HG03135 (cell line): ENCODE measurements around the gene SYNGR3.
"Not testable (repeated sequence)": the region's sequence is repeated elsewhere in the genome, so short reads cannot be mapped to it uniquely, and the experiment has no call there.

Experiments used
- ATAC-seq: cut with Tn5 transposase; IDR thresholded peaks from one replicate; pipeline ENCODE4 v1.9.1; 2021; ENCODE audit warnings: mild to moderate bottlenecking, moderate library complexity; ENCODE audit not compliant: unreplicated experiment

Gene SYNGR3

DNA sequence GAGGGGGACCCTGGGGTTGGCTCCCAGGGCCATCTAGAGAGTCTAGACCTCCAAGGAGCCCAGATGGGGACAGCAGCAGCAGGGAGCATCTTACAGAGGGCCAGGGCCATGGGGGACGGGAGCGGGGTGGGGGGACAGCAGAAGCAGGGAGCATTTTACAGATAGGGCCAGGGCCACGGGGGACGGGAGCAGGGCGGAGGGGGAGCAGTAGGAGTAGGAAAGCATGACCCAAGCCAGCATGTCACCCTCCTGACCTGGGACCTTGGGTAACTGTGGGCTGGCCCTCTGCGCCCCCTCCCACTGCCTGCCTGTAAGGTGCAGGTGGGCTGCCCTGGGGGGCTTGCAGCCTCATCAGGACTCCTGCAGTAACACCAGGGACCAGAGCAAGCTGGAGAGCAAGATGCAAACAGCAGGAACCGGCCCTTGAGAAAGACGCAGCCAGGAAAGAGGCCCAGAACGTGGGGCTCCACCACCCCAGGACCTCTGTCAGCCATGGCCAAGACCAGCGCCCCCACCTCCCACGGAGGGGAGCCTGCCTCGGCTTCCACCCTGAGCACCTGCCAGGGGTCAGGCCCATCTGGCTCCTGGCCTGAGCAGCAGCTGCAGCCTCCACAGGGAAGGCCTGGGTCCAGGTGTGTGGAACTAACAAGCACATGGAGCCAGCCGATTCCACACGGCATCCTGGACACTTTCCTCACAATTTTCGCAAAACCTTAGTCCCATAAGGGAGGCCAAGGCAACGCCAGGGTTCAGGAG lies 17.5 kb downstream of the SYNGR3 start:
- ATAC-seq, result no peak

DNA sequence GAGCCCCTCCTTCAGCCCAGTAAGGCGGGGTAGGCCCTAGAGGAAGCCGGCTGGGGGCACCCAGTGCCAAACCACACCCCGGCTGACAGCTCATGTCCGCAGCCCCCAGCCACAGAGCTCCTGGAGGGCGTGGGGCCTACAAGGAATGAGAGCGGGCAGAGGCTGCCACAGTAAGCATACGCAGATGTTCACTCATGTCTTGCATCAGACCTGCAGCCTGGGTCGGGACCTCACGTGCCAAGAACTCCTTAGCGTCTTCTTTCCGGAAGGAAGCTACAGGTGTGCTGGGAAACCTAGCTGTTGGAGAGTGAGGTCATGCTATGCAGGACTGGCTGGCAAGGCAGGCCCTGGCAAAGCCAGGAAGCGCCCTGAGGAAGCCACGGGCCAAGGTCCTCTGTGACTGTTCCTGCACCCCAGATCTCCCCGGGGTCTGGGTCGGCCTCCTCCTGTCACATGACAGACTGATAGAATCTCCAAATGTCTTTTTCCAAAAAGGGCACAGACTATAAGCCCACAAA lies 18.3 kb downstream of the SYNGR3 start:
- no peak for ATAC-seq

DNA sequence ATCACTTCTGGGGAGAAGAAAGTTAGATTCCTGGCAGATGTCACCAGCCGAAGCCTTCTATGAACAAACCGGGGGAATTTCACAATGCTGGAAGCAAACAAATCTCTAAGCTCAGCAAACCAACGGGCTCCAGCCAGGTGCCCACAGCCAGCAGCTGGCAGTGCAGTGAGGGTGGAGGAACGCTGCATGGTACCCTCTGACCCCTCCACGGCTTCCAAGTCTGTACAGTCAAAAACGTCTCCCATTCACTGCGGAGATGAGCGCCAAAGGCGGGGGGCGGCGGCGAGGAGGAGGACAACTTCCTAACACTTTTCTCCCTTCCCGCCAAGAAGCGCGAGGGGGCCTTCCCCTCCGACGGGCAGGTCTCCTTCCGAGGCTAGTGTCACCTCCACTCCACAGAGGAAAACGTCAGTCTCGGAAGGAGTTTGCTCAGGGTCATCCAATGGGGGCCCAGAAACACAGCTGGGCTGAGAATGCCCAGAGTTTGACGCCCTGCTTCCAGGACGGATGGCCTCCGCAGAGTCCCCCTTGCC lies 18.9 kb downstream of the SYNGR3 start:
- no peak for ATAC-seq

DNA sequence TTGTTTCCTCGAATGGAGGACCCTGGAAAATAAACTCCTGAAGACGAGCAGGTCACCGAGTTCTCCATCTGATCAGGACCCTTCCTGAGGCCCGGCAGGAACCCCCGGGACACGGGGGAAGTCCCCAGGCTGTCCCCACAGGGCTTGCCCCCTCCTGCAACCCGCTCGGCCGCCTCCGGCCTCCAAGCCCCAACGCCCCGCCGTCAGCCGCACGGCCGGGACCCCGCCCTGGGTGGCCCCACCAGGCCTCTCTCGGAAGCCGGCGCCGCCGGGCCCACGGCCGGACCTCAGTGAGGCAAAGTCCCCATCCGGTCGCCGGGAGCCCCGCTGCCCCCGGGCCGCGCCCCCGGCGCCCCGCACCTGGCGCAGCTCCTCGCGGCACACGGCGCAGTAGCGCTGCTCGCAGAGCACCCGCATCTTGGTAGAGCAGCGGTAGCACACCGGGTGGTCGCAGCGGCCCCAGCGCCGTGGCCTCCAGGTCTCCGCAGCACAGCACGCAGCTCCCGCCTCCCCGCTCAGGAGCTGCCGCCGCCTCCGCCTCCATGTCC lies 19.5 kb downstream of the SYNGR3 start:
- peak; percentile 27 for ATAC-seq

DNA sequence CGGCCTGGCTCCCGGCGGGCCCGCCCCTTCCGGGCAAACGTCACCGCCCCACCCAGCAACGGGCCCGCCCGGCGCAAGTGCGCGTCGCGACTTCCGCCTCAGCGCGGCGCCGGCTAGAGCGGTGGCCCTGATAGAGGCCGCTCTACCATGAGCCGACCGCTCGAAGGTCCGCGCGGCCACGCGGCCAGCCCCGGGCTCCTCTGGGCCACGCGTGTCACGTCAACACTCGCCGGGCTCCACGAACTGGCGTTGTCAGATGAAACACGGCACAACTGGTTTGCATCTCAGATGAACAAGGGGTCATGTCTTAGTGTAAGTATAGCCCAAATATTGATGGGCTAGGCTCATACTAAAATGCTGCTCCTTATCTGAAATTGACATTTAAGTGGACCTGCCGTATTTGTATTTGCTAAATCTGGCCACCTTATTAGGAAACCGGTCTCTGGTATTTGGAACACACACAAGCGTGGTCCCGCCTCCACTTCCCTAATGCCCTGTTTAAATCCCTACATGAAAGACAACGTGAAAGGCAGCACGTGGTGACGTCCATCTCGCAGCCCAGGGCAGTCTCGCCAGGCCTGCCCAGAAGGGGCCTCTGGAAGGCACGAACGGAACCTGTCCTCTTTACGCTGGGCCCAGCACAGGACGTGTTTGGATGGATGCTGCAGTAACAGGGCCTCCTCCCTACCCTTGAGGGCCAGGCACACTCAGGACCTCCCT lies 20.2 kb downstream of the SYNGR3 start, which contains the start of gene ZNF598:
Gene ZNF598 (minus strand): TSS at position 31 of the 720 bp plus-strand sequence.
- ATAC-seq, result peak; percentile 85

DNA sequence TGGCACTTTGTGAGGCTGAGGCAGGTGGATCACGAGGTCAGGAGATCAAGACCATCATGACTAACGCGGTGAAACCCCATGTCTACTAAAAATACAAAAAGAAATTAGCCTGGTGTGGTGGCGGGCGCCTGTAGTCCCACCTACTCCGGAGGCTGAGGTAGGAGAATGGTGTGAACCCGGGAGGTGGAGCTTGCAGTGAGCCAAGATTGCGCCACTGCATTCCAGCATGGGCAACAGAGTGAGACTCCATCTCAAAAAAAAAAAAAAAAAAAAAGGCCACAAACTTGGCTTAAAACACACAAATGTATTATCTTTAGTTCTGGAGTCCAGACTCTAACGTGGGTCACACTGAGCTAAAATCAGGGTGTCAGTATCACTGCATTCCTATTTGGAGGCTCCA lies 22.0 kb downstream of the SYNGR3 start:
- ATAC-seq, result not testable (repeated sequence)

DNA sequence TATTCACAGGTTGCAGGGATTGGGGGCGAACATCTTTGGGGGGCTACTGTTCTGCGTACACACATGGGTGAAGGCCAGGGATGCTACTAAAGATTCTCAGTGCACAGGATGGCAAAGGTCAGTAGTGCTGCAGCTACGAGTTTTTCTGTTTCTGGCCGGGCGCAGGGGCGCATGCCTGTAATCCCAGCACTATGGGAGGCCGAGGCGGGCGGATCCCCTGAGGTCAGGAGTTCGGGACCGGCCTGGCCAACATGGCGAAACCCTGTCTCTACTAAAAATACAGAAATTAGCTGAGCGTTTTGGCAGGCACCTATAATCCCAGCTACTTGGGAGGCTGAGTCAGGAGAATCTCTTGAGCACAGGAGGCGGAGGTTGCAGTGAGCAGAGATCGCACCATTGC lies 23.8 kb downstream of the SYNGR3 start:
- ATAC-seq, result no peak

DNA sequence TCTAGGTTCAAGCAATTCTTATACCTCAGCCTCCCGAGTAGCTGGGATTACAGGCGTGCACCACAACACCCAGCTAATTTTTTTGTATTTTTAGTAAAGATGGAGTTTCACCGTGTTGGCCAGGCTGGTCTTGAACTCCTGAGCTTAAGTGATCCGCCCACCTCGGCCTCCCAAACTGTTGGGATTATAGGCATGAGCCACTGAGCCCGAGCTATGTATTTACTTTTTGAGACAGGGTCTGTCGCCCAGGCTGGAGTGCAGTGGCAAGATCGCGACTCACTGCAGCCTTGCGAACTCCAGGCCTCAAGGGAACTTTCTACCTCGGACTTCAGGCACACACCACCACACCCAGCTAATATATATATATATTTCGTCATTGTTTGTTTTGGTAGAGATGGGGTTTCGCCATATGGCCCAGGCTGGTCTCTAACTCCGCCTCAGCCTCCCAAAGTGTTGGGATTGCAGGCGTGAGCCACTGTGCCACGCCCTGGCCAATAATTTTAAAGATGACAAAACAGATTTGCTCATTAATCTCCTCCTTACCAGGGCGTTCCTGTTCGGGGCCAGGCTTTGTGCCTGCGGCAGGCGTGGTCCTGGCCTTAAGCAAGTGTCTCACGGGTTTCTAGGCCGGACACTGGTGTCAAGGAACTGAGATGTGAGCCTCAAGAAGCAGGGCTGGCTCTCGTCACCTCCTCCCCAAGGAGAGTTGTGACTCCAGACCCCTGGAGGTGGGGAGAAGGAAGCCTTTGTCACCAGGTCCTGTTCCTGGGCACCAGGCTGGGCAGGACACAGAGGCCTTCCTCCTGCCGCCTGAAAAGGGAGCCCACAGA lies 25.6 kb downstream of the SYNGR3 start:
- ATAC-seq, result no peak

DNA sequence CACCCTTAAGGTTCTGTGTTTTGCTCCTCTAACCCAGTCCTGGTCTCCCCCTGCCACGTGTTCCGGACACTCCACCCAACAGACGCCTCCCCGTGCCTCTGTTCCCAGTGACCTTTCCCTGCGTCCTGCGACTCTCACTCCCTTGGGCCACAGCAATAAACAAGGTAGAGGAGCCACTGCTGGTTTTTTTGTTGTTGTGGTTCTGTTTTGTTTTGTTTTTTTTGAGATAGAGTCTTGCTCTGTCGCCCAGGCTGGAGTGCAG lies 26.1 kb downstream of the SYNGR3 start:
- no peak for ATAC-seq

DNA sequence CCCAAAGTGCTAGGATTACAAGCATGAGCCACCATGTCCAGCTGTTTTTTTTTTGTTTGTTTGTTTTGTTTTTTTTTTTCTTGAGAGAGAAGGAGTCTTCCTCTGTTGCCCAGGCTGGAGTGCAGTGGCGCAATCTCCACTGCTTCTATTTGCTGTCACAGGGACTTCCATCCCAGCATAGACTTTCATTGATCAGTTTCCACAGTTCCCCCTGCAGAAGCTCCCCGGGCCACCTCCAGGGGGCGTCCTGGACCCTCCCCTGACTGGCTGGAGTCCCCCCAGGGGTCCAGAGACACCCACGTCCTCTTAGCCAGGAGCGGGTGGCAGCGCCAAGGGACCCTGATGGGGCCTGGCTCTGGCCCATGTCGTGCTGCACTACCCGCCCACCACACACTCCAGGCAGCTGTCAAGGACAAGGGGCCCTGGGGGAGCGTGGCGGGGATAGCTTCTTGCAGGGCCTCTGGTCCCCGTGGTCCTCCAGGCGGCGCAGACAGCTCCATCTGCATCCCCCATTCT lies 26.7 kb downstream of the SYNGR3 start:
- no peak for ATAC-seq

DNA sequence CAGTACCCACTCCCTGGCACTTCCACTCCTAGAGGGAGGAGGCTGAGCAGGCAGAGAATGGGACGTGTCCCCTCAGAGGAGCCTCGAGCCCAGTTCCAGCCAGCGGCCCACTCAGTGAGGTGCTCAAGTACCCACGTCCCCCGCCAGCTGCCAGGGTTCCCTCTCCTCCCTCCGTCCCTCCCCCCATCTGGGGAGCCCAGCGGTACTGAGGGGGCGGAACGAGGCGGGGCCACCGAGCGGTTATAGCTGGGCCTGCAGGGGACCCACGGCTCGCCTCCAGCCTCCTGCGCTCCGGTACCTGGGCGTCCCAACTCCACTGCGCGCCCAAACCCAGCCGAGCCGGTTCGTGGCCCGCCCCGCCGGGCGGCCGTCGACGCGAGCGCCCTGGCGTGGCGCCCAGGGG lies 29.7 kb downstream of the SYNGR3 start, which contains the start of gene NPW:
Gene NPW (plus strand): TSS at position 268 of the 403 bp plus-strand sequence.
- no peak for ATAC-seq

DNA sequence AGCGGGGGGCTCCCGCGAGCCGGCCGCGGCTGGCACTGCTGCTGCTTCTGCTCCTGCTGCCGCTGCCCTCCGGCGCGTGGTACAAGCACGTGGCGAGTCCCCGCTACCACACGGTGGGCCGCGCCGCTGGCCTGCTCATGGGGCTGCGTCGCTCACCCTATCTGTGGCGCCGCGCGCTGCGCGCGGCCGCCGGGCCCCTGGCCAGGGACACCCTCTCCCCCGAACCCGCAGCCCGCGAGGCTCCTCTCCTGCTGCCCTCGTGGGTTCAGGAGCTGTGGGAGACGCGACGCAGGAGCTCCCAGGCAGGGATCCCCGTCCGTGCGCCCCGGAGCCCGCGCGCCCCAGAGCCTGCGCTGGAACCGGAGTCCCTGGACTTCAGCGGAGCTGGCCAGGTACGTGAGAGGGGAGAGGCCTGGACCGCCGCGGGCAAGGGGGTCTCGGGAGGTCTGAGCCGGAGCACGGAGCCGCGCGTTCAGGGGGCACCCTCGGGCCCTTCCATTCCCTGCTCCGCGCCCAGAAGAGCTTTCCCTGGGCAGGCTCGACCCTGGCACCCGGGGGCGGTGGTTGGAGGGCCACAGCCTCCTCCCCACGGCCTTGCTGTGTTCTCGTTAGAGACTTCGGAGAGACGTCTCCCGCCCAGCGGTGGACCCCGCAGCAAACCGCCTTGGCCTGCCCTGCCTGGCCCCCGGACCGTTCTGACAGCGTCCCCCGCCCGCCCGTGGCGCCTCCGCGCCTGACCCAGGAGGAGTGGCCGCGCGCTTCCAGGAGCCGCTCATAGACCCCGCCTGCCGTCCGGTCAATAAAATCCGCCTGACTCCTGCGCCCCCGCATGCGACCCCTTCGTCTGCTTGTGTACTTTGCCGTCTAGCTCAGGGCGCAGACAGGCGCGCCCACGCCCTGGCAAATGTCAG lies 30.4 kb downstream of the SYNGR3 start:
- no peak for ATAC-seq

DNA sequence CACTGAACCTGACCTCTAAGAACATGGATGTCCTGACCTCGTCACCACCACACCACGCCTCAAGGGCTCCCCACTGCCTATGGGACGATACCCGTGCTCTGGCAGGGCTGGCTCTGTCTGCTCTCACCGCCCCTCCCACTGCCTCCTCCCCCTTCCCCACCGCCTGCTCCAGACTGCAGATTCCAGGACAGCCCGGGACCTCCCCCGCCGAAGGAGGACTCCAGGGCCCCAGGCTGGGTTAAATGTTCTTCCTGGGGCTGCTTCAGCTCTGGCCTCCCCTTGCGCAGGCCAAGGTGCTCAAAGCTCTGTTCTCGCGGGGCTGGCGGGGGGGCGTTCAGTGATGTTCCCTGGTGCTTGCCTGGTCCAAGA lies 32.9 kb downstream of the SYNGR3 start:
- no peak for ATAC-seq

DNA sequence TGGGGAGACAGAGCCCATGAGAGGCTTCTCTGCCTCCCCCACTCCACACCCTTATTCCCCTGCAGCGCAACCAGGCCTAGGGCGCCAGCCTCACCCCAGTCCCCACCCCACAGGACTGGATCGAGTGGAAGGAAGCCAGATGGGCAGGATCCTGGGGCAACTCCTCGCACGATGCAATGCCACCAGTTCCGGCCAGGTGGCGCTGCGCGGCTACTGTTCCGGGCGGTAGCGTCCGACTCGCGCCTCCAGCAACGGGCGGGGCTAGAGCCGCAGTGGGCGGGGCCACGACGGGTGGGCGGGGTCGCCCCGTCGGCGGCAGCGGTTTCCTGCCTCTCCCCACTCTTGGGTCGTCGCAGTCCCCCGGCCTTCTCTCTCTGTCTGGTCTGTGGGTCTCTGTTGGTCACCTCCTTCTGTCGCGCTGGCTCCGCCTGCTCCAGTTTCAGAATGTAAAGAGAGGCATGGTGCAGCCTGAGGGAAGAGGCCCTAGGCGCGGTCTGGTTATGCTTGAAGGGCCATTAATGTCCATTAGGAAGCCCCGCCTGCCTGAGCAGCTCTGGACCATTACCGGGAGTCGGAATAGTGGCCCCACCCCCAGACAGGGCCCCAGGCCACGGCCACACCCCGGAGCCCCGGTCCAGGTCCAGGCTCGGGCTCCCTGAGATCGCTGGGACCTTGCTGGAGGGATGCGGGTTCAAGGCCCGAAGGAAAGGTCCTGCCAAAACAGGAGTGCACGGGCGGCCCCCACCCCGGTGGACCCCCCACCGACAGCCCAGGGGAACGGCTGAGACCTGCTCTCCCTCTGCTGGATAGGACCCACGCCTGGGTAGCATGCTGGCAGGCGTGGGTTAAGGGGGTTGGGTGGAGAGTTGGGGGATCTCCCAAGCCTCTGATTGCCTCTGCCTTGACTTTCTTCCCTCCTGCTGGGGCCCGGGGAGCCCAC lies 33.6 kb downstream of the SYNGR3 start:
- ATAC-seq, result peak; percentile 66

DNA sequence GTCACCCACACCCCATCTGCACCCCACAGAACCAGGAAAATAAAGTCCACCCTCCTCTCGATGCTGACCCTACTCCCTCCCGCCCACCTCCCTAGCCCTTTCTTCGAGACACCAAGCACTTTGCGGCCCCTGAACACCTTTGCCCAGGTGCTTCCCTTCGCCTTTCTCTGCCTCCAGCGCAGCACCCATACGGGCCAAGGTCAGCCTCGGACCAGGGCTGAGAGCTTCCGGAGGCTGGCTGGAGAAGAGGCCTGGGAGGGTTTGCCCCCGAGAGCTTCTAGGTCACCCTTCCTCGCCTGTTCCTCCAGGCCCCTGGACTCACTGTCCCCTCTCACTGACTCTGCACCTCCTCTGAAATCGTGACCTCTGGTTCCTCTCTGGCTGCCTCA lies 34.3 kb downstream of the SYNGR3 start:
- ATAC-seq, result no peak

DNA sequence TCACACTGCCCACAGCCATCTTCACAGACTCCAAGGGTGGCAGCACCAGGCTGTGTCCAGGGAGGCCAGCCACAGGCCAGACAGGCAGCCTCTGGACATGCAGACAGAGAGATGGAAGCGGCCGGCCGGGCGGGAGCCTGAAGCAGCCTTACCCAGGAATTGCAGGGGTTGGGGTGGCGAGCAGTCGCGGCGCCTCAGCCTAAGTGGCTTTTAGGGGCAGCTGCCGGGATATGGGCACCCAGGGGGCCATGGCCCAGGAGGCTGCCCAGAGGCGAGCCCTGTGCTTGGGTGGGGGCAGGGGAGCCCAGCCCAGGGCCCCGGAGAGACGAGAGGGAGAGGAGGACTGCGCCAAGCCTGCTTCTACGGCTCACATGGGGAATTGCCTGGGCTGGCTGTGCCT lies 35.5 kb downstream of the SYNGR3 start:
- ATAC-seq, result no peak

DNA sequence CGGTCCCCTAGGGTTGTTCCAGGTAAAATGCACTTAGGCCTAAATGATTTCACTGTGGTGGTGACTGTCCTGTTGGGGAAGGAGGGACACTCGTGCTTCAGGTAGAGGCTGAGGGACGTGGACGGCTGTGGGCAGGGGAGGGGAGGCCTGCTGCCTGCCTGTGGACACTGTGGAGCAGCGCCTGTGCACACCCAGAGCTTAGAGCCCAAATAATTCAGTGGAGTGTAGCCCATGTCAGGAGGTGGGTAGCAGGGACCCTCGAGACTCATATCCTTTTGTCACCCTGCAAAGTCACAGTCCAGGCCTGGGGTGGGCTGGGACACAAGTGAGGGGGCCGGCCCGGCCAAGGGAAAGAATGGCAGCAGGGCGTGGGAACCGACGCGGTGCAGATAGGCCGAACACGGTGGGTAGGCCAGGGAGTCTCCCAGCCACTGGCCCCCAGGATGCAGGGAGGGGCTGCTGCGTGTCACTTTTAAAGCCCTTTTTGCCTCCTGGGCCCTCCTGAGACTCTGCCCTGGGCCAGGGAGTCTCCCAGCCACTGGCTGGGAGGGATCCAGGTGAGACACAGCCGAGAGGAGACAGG lies 36.2 kb downstream of the SYNGR3 start:
- ATAC-seq, result no peak

DNA sequence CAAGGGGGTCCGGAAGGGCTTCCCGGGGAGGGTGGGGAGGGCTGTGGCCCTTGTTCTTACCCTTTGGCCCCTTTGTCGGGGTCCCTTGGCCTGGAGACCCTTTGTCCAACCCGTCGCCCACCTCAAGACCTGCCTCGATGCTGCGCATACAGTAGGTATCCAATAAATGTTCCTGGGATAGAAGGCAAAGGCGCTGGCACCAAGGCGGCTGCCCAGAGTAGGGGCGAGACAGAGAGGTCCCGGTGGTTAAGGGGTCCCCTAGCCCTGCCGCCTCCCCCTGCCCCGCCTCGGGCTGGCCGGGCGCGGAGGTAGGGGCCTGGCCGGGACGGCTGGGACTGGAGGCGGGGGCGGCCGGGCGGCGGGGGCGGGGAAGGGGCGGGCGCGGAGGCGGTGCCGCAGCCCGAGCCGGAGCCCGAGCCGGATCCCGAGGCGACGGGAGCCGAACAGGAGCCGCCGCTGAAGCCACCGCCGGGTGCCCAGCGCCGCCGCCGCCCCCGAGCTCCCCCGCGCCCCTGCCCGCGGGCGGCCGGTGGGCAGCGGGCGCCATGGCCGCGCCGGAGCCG lies 36.8 kb downstream of the SYNGR3 start, which contains the start of gene NHERF2:
Gene NHERF2 (plus strand): TSS at position 442 of the 563 bp plus-strand sequence. CDS start 104 bp downstream, at position 546.
- no peak for ATAC-seq
